GM10847 (cell line): Measurements from ENCODE around the gene PCBD1.

Source experiments
- POLR2A ChIP-seq: IDR thresholded peaks from 2 replicates; pipeline ENCODE4 v1.6.1; 2011; ENCODE audit not compliant: insufficient read length; ENCODE audit errors: extremely low read depth

PCBD1 gene

GRCh38 chr10:70864935-70865334 is 23.4 kb downstream of the PCBD1 start:
- no peak for TF ChIP-seq POLR2A

- TF ChIP-seq POLR2A, result no peak
Observed at GRCh38 chr10:70863470-70864160, 24.8 kb downstream of the PCBD1 start.

GRCh38 chr10:70858759-70859158 is 29.6 kb downstream of the PCBD1 start:
- no peak for TF ChIP-seq POLR2A

- TF ChIP-seq POLR2A, result no peak
Observed at GRCh38 chr10:70856454-70856853, 31.9 kb downstream of the PCBD1 start.

- no peak for TF ChIP-seq POLR2A
Observed at GRCh38 chr10:70853457-70853856, 34.9 kb downstream of the PCBD1 start.

GRCh38 chr10:70853038-70853437 is 35.3 kb downstream of the PCBD1 start:
- no peak for TF ChIP-seq POLR2A

- TF ChIP-seq POLR2A, result no peak
Observed at GRCh38 chr10:70851597-70852475, 36.5 kb downstream of the PCBD1 start.

- no peak for TF ChIP-seq POLR2A
Observed at GRCh38 chr10:70850097-70850496, 38.3 kb downstream of the PCBD1 start.

GRCh38 chr10:70849582-70850016 is 38.8 kb downstream of the PCBD1 start:
- no peak for TF ChIP-seq POLR2A

GRCh38 chr10:70847659-70848360 is 40.6 kb downstream of the PCBD1 start:
- TF ChIP-seq POLR2A, result no peak

GRCh38 chr10:70846795-70847194 is 41.6 kb downstream of the PCBD1 start:
- no peak for TF ChIP-seq POLR2A

- no peak for TF ChIP-seq POLR2A
Observed at GRCh38 chr10:70845816-70846215, 42.5 kb downstream of the PCBD1 start.

- TF ChIP-seq POLR2A, result no peak
Observed at GRCh38 chr10:70845256-70845655, 43.1 kb downstream of the PCBD1 start.

- no peak for TF ChIP-seq POLR2A
Observed at GRCh38 chr10:70843776-70844489, 44.4 kb downstream of the PCBD1 start.

- no peak for TF ChIP-seq POLR2A
Observed at GRCh38 chr10:70843333-70843732, 45.0 kb downstream of the PCBD1 start.
